ENCODE results near the gene ARHGDIG.

Gene ARHGDIG

GRCh38 chr16:268141-269053 lies 12.0 kb upstream of the ARHGDIG start:
- TF ChIP-seq CTCF (IDR thresholded peaks at IDR 0.05; ENCODE audit: insufficient read depth, low read length, poor library complexity, severe bottlenecking) (no peak), EZH2phosphoT487 (conservative IDR thresholded peaks at IDR 0.05; ENCODE audit: low read length) (no peak)
- Histone ChIP-seq H3F3A (ENCODE audit: insufficient read depth) (no peaks in the 10 kb centered on the region), H3K9me3 (ENCODE audit: insufficient read depth, low read length) (no peaks in the 10 kb centered on the region), H4K20me1 (ENCODE audit: low read depth, low read length) (no peaks in the 10 kb centered on the region), H3K79me2 (ENCODE audit: insufficient read depth, low read length) (no peaks in the 10 kb centered on the region), H3K4me3 (ENCODE audit: insufficient read depth, low read length, poor library complexity, severe bottlenecking) (no peak overlapping the region), H3K36me3 (ENCODE audit: low read length) (no peaks in the 10 kb centered on the region), H3K9me2 (replicated peaks; ENCODE audit: insufficient read depth, low read length) (no peaks in the 10 kb centered on the region), H2AFZ (ENCODE audit: low read depth, low read length, severe bottlenecking) (no peak overlapping the region), H3K9ac (ENCODE audit: low read length) (no peak overlapping the region), H3K27me3 (ENCODE audit: low read length) (no peaks in the 10 kb centered on the region), H3K4me2 (ENCODE audit: low read depth, low read length, poor library complexity, severe bottlenecking) (no peak overlapping the region), H3K27ac (ENCODE audit: low read depth, low read length) (no peak overlapping the region)

GRCh38 chr16:269061-269796 lies 11.2 kb upstream of the ARHGDIG start:
- TF ChIP-seq EZH2phosphoT487 (conservative IDR thresholded peaks at IDR 0.05; ENCODE audit: low read length) (no peak), CTCF (IDR thresholded peaks at IDR 0.05; ENCODE audit: insufficient read depth, low read length, poor library complexity, severe bottlenecking) (no peak)

GRCh38 chr16:270381-271255 lies 9.8 kb upstream of the ARHGDIG start:
- no peaks in the 10 kb centered on the region for H4K20me1 ChIP-seq (ENCODE audit: low read depth, low read length)
- no peaks in the 10 kb centered on the region for H3K36me3 ChIP-seq (ENCODE audit: low read length)
- H3K27me3 ChIP-seq (ENCODE audit: low read length) = no peaks in the 10 kb centered on the region
- H2AFZ ChIP-seq (ENCODE audit: low read depth, low read length, severe bottlenecking) = no peak overlapping the region
- no peak overlapping the region for H3K4me3 ChIP-seq (ENCODE audit: insufficient read depth, low read length, poor library complexity, severe bottlenecking)
- H3K9ac ChIP-seq (ENCODE audit: low read length) = no peak overlapping the region
- H3K4me2 ChIP-seq (ENCODE audit: low read depth, low read length, poor library complexity, severe bottlenecking) = no peak overlapping the region
- H3K27ac ChIP-seq (ENCODE audit: low read depth, low read length) = no peak overlapping the region
- no peaks in the 10 kb centered on the region for H3K79me2 ChIP-seq (ENCODE audit: insufficient read depth, low read length)
- no peaks in the 10 kb centered on the region for H3K9me3 ChIP-seq (ENCODE audit: insufficient read depth, low read length)
- TF ChIP-seq EZH2phosphoT487 (conservative IDR thresholded peaks at IDR 0.05; ENCODE audit: low read length) (no peak), CTCF (IDR thresholded peaks at IDR 0.05; ENCODE audit: insufficient read depth, low read length, poor library complexity, severe bottlenecking) (no peak)
- H3F3A ChIP-seq (ENCODE audit: insufficient read depth) = no peaks in the 10 kb centered on the region
- H3K9me2 ChIP-seq (replicated peaks; ENCODE audit: insufficient read depth, low read length) = no peaks in the 10 kb centered on the region

More at GRCh38 chr16:269061-269796, 11.2 kb upstream of the ARHGDIG start:
- no peaks in the 10 kb centered on the region for H3K9me3 ChIP-seq (ENCODE audit: insufficient read depth, low read length)
- H3K9ac ChIP-seq (ENCODE audit: low read length) = no peak overlapping the region
- H2AFZ ChIP-seq (ENCODE audit: low read depth, low read length, severe bottlenecking) = no peak overlapping the region
- H3K27me3 ChIP-seq (ENCODE audit: low read length) = no peaks in the 10 kb centered on the region
- H3K4me2 ChIP-seq (ENCODE audit: low read depth, low read length, poor library complexity, severe bottlenecking) = no peak overlapping the region
- H4K20me1 ChIP-seq (ENCODE audit: low read depth, low read length) = no peaks in the 10 kb centered on the region
- no peak overlapping the region for H3K4me3 ChIP-seq (ENCODE audit: insufficient read depth, low read length, poor library complexity, severe bottlenecking)
- no peaks in the 10 kb centered on the region for H3K9me2 ChIP-seq (replicated peaks; ENCODE audit: insufficient read depth, low read length)
- no peaks in the 10 kb centered on the region for H3K79me2 ChIP-seq (ENCODE audit: insufficient read depth, low read length)
- H3K27ac ChIP-seq (ENCODE audit: low read depth, low read length) = no peak overlapping the region
- H3K36me3 ChIP-seq (ENCODE audit: low read length) = no peaks in the 10 kb centered on the region
- no peaks in the 10 kb centered on the region for H3F3A ChIP-seq (ENCODE audit: insufficient read depth)

All from SU-DHL-6 (cell line).